Motor neuron (in vitro differentiated cells): ENCODE measurements around the gene GHRH. TPM values are rescaled to one million over a fixed set of nuclear protein-coding genes. Genes with fewer than 3 reads are reported as not detected.

Experiments used
- ATAC-seq, 8 experiments: fragments of 200-7000 bp; cut with Tn5 transposase; replicated peaks in 6 of 8; 2 replicates each; pipeline ENCODE4 v1.8.0; 2021; ENCODE audit warnings: mild to moderate bottlenecking in 8 of 8, moderate library complexity in 8 of 8
- H3K27ac ChIP-seq, 2 donors: fragments of 250-450 bp; sonication (Bioruptor Pico); 2 replicates each; pipeline ENCODE4 v1.9.0; 2021; ENCODE audit warnings: antibody characterized with exemption in 2 of 2, mild to moderate bottlenecking in 2 of 2, moderate library complexity in 1 of 2
- H3K4me1 ChIP-seq, 2 donors: fragments of 250-450 bp; sonication (Bioruptor Pico); replicated peaks in 1 of 2; 2 replicates each; pipeline ENCODE4 v1.6.1; 2021; ENCODE audit warnings: antibody characterized with exemption in 2 of 2, mild to moderate bottlenecking in 2 of 2, moderate library complexity in 1 of 2
- H3K4me3 ChIP-seq, 5 donors: fragments of 250-450 bp; sonication (Bioruptor Pico); 2 replicates each; pipeline ENCODE4 v1.9.0; 2021; ENCODE audit warnings: antibody characterized with exemption in 5 of 5, mild to moderate bottlenecking in 5 of 5, moderate library complexity in 4 of 5
- WGBS, 10 experiments: fragments of 450-650 bp; shearing (Covaris generic); methylation state at CpG; one replicate each; pipeline ENCODE4 v1.0.0; 2022; 5-methylcytosine and 5-hydroxymethylcytosine counted together
- in situ Hi-C, 9 experiments: fragments of 400-800 bp; cut with MboI; loops; one replicate each; pipeline ENCODE4 v1.15.0; 2021; ENCODE audit warnings: low sequenced_read_pairs in 9 of 9, low pct_unique_long_range_greater_than_20kb in 2 of 9; ENCODE audit not compliant: unreplicated experiment in 9 of 9
- total RNA-seq, 8 experiments: library from RNA; unstranded; fragments of 300-600 nt; gene quantifications; 2 replicates each; pipeline versions ENCODE4 v1.2.3 to v1.2.4, GENCODE V29; 2022

Gene GHRH
- total RNA-seq, 8 experiments from 2014 or later = not detected

DNA sequence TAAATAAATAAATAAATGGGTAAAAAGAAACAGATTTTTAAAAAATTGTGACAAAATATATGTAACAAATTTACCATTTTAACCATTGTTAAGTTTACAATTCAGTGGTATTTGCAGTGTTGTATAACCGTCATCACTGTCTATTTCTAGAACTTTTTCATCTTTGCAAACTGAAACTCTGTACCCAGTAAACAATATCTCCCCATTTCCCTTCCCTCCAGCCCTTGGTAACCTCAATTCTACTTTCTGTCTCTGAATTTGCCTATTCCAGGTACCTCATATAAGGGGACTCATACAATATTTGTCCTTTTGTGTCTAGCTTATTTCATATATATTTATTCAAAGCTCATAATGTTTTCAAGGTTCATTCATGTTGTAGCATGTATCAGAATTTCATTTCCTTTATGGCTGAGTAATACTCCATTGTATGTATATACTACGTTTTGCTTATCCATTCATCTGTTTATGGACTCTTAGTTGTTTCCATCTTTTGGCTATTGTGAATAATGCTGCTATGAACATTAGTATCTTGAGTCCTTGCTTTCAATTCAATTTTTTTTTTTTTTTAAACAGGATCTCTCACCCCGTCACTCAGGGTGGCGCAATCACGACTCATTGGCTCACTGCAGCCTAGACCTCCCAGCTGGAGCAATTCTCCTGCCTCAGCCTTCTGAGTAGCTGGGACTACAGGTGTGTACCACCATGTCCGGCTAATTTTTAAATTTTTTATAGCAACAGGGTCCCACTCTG is 36.8 kb upstream of the GHRH start:
- peaks cover 0 to 12% of the 10 kb centered on the region in 2 donors for H3K4me1 ChIP-seq
- no peak for ATAC-seq
- 67 to 100% (median 100%) methylated on average over 1 to 6 of the region's 6 CpGs for WGBS, 10 experiments
- in situ Hi-C loops = loop anchor here in 1 of 9 experiments (25.0 kb wide), 1 partner anchor 89 kb away; no protein-coding TSS in a partner anchor
- H3K4me3 ChIP-seq = no peak overlapping the region
- H3K27ac ChIP-seq = no peak overlapping the region

DNA sequence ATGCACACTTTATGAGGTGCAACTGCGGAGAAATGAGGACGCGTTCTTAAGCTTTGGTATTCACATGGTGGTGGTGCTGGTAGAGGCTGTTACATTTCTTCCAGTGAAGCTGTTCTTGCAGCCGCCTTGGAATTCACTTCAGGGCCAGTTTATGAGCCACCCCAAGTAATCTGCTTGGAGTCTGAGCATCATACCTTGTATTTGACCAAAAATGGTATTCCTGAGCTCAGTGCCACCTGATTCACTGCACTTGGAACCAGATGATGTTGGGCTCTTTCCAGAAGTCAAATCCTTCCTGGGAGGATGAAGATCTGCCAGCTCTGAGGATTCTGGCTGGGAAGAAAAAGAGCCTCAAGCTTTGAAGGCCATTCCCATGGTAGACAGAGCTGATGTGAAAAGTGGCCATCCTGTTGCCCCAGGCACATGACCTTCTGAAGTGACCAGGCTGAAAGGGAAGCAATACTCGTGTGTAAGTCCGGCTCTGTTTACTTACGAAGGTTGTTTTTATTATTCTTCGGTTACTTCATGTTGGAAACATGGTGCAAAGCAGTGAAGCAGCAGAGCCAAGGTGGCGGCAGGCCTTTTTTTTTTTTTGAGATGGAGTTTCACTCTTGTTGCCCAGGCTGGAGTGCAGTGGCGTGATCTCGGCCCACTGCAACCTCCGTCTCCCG is 35.6 kb upstream of the GHRH start:
- peak in 2 of 8 experiments; percentile 5 to 25 for ATAC-seq
- Histone ChIP-seq H3K4me3 (no peak overlapping the region), H3K27ac (no peak overlapping the region), H3K4me1 (peaks cover 0 to 12% of the 10 kb centered on the region in 2 donors)
- in situ Hi-C loops = loop anchor here in 1 of 9 experiments (25.0 kb wide), 1 partner anchor 90 kb away; no protein-coding TSS in a partner anchor
- WGBS, 10 experiments = 64 to 100% (median 91%) methylated on average over 1 to 8 of the region's 13 CpGs; no CpG with 5 or more reads in 3 of the 10 experiments

DNA sequence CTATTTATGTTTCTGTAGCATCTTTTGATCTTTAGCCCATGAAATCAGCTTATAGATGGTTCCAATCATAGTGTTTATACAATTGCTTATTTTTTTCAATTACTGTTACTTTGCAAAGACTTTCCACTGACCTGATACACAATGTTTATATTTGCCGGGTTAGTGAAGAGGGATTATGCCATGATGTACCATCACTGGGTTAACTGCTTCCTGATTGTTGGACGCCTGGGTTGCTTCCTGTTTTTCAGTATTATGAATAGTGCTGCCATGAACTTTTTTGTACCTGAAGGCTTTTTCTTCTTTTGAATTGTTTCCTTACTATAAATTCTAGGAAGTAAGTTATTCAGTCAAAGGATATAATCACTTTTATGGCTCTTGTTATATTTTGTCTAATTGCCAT is 34.8 kb upstream of the GHRH start:
- WGBS, 10 experiments = 20 to 100% (median 76%) methylated on average over 1 to 2 of the region's 2 CpGs
- peaks cover 0 to 12% of the 10 kb centered on the region in 2 donors for H3K4me1 ChIP-seq
- no peak overlapping the region for H3K4me3 ChIP-seq
- in situ Hi-C loops = loop anchor here in 1 of 9 experiments (25.0 kb wide), 1 partner anchor 91 kb away; no protein-coding TSS in a partner anchor
- no peak overlapping the region for H3K27ac ChIP-seq
- no peak for ATAC-seq

DNA sequence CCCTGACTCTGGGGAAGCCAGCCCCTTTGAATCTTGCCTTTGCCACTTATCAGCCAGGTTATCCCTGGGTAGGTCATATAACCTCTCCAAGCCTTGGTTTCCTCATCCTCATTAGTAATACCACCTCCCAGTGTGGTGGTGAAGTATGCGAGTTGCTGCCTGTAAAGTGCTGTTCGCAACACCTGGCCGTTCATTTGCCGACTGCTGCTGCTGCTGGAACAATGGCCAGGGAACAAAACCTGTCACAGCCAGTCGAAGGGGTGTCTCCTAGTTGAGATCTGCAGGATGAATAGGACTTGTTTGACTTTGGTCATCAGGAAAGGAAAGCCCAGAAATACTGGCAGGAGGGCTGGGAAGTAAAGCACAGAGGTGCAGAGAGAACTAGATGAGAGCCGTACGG is 34.0 kb upstream of the GHRH start:
- in situ Hi-C loops = loop anchor here in 1 of 9 experiments (25.0 kb wide), 1 partner anchor 92 kb away; no protein-coding TSS in a partner anchor
- 50 to 93% (median 72%) methylated on average over 1 to 7 of the region's 7 CpGs; no CpG with 5 or more reads in 3 of the 10 experiments for WGBS, 10 experiments
- Histone ChIP-seq H3K4me3 (no peak overlapping the region), H3K27ac (peak overlapping the region in 1 of 2 donors; percentile 42), H3K4me1 (peaks cover 2 to 14% of the 10 kb centered on the region in 2 donors)
- peak in 5 of 8 experiments; percentile 21 to 56 (median 44) for ATAC-seq

DNA sequence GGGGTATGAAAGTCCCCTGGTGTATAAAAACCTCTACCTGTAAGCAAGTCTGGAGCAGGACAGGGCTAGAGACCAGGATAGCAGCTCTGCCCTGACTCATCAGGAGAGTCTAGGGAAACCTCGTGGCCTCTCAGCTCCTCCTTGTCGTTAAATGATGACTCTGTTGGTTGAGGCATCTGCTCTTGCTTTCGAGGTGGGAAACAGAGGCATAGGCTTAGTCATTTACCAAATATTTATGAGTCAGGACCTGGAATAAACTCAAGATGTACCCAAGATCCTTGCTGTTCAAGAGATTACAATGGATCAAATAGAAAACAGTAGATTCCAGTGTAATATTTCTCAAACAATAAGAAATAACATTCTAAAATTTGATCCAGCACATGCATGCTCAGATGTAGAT is 33.4 kb upstream of the GHRH start:
- 0 to 100% (median 29%) methylated on average over 1 to 3 of the region's 3 CpGs; no CpG with 5 or more reads in 1 of the 10 experiments for WGBS, 10 experiments
- H3K4me1 ChIP-seq = peaks cover 7 to 18% of the 10 kb centered on the region in 2 donors
- ATAC-seq = peak; percentile 63 to 98 (median 79)
- H3K4me3 ChIP-seq = no peak overlapping the region
- no peak overlapping the region for H3K27ac ChIP-seq
- in situ Hi-C loops = loop anchor here in 1 of 9 experiments (25.0 kb wide), 1 partner anchor 92 kb away; no protein-coding TSS in a partner anchor

DNA sequence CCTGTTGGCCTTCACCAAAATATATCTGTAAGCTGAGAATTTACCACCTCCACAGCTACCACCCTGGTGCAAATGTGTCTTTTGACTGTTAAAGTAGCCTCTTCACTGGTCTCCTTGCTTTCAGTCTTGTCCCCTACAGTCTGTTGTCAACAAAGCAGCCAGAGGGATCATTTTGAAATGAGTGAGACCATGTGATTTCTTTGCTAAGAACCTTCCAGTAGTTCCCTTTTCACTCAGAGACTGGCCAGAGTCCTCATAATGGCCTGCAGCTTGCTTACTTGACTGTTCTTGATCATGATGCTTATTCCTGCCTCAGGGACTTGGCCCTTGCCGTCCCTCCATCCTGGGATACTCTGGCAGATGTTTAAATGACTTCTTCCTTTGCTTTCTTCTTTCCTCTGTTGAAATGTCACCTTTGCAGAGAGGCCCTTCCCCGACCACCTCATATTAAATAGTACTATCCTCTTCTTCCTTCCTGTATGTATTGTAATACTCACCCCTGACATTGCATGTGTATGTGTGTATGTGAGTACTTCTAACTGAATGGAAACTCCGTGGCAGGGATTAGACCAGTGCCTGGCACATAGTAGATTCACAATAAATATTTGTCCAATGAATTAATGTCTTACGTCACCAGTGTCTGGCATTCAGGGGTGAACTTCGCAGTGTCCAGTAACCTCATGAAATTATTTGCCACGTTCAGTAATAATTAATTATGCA is 32.8 kb upstream of the GHRH start:
- peak in 2 of 8 experiments; percentile 8 to 12 for ATAC-seq
- Histone ChIP-seq H3K4me3 (no peak overlapping the region), H3K4me1 (peaks cover 7 to 18% of the 10 kb centered on the region in 2 donors), H3K27ac (no peak overlapping the region)
- WGBS, 10 experiments = 27 to 100% (median 89%) methylated on average over 1 to 6 of the region's 6 CpGs; no CpG with 5 or more reads in 1 of the 10 experiments
- in situ Hi-C loops = loop anchor here in 1 of 9 experiments (25.0 kb wide), 1 partner anchor 93 kb away; no protein-coding TSS in a partner anchor

DNA sequence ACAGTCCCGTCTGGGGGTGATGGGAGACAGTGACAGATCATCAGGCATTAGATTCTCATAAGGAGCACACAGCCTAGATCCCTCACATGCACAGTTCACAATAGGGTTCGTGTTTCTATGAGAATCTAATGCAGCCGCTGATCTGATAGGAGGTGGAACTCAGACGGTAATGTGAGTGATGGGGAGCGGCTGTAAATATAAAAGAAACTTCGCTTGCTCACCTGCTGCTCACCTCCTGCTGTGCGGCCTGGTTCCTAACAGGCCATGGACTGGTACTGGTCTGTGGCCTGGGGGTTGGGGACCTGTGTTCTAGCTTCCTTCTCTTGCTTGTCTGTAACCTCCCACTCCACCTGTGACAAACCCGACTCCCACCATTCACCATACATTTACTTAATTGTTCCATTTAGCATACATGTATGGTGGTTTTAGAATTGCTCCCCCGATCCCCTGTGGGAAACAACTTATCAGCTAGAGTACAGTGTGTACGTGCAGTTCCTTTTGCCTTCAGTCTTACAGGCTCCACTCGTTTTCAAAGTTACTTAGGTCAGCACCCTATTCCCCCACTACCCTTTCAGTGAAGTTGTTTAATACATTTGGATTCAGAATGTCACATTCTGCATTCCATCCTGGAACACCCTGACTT is 31.8 kb upstream of the GHRH start:
- 90 to 100% (median 100%) methylated on average over 1 to 9 of the region's 11 CpGs; no CpG with 5 or more reads in 3 of the 10 experiments for WGBS, 10 experiments
- in situ Hi-C loops = loop anchor here in 1 of 9 experiments (25.0 kb wide), 1 partner anchor 94 kb away; no protein-coding TSS in a partner anchor
- Histone ChIP-seq H3K27ac (no peak overlapping the region), H3K4me1 (peaks cover 7 to 22% of the 10 kb centered on the region in 2 donors), H3K4me3 (no peak overlapping the region)
- no peak for ATAC-seq

DNA sequence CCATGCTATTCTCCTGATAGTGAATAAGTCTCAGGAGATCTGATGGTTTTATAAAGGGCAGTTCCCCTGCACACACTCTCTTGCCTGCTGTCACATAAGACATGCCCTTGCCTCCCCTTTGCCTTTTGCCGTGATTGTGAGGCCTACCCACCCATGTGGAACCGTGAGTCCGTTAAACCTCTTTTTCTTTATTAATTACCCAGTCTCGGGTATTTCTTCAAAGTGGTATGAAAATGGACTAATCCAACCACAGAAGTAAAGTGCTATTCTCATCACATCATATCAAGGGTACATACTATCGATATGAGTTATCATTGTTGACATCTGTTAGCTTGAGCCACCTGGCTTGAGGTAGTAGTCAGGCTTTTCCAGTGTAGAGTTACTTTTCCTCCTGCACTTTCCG is 30.1 kb upstream of the GHRH start:
- no peak overlapping the region for H3K27ac ChIP-seq
- no peak overlapping the region for H3K4me3 ChIP-seq
- H3K4me1 ChIP-seq = peaks cover 7 to 22% of the 10 kb centered on the region in 2 donors
- ATAC-seq = no peak
- in situ Hi-C loops = loop anchor here in 1 of 9 experiments (25.0 kb wide), 1 partner anchor 96 kb away; no protein-coding TSS in a partner anchor
- 93 to 100% (median 96%) methylated on average over 1 to 6 of the region's 6 CpGs; no CpG with 5 or more reads in 1 of the 10 experiments for WGBS, 10 experiments

DNA sequence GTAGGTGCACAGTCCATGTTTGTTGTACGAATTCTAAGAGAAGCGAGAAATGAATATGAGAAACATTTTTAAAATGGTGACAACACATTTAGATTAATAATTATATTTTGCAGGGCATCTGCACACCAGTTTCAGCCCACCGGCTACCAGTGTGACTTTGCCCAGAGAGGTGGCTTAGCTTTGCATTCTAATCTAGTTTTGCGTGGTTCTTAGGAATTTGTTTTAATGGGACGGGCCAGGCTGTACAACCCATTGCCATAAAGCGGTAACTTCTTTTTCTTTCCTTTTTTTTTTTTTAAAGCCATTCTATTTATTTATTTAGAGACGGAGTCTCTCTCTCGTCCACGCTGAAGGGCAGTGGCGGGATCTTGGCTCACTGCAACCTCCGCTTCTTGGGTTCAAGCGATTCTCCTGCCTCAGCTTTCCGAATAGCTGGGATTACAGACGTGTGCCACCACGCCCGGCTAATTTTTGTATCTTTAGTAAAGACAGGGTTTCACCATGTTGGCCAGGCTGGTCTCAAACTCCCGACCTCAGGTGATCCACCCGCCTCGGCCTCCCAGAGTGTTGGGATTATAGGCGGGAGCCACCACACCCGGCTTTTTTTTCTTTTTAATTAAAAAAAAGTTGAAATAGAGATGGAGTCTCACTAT is 28.7 kb upstream of the GHRH start:
- H3K4me1 ChIP-seq = peaks cover 7 to 15% of the 10 kb centered on the region in 2 donors
- H3K27ac ChIP-seq = peak overlapping the region; percentile 76 to 86
- in situ Hi-C loops = loop anchor here in 1 of 9 experiments (25.0 kb wide), 1 partner anchor 97 kb away; no protein-coding TSS in a partner anchor
- no peak for ATAC-seq
- H3K4me3 ChIP-seq = peak overlapping the region; percentile 51 to 94 (median 71)
- WGBS, 10 experiments = 16 to 66% (median 50%) methylated on average over 2 to 19 of the region's 21 CpGs

DNA sequence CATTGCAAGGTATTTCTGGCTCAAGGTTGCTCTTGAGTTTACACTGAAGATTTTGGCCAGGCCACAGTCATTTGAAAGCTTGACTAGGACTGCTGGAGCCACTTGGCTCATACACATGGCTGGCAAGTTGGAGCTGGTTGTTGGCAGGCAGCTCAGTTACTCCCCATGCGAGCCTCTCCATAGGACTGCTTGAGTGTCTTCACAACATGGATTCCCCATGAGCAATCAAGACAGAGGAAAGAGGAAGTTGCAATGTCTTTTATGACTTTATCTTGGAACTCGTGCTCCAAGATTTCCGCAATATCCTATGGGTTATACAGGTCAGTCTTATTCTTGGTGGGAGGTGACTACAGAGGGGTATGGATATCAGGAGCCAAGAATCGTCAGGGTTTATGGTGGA is 26.5 kb upstream of the GHRH start:
- in situ Hi-C loops = loop anchor here in 3 of 9 experiments (10.0 to 25.0 kb wide), 3 partner anchors 97 to 247 kb away; no protein-coding TSS in a partner anchor
- Histone ChIP-seq H3K4me3 (no peak overlapping the region), H3K27ac (no peak overlapping the region), H3K4me1 (peaks cover 7 to 10% of the 10 kb centered on the region in 2 donors)
- ATAC-seq = no peak
- WGBS, 10 experiments = 67 to 100% (median 81%) methylated on average over 1 to 4 of the region's 4 CpGs; no CpG with 5 or more reads in 2 of the 10 experiments

DNA sequence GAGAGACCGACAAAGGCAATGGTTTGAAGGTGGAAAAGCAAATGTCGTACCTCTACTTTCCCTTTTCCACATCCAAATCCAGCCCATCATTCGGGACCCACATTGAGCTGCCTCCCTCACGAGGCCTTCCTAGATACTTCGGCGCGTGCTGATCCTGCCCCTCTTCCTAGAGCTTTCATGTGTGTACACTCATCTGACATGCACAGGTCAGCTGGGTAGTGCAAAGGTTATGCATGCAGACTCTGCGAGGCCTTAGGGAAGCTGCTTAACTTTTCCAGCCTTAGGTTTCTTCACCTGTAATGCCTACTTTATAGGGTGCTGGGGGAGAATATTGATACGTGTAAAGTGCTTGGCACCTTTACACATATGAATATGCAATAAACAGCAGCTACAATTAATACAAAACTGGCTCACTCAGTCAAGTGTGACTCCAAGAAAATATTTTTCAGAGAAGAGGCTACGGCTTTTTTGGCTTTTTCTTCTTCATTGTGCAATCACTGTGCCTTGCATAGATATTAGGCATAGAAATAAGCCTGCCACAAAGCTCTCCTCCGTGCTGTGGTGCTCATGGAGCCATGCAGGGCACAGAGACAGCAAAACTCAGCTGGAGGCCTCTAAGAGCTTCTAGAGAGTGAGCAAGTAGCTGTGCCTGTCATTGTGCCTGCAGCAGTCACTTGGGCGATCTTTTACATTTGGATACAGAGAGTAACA is 24.2 kb upstream of the GHRH start:
- Histone ChIP-seq H3K4me1 (peaks cover 9 to 13% of the 10 kb centered on the region in 2 donors), H3K27ac (no peak overlapping the region), H3K4me3 (no peak overlapping the region)
- no peak for ATAC-seq
- WGBS, 10 experiments = 47 to 100% (median 68%) methylated on average over 2 to 5 of the region's 12 CpGs
- in situ Hi-C loops = loop anchor here in 3 of 9 experiments (10.0 to 25.0 kb wide), 3 partner anchors 99 to 249 kb away; no protein-coding TSS in a partner anchor
